KMS-11 (cell line): ENCODE results near the gene LPCAT4.

Experiments
- H2AFZ ChIP-seq: fragments of 200-600 bp; sonication (generic); 2 replicates; pipeline ENCODE4 v1.6.1; 2016; ENCODE audit warnings: antibody characterized with exemption, mixed run types, low read depth
- H3K27ac ChIP-seq: fragments of 200-600 bp; sonication (generic); 2 replicates; pipeline ENCODE4 v1.6.1; 2016; ENCODE audit warnings: mild to moderate bottlenecking, mixed run types
- H3K27me3 ChIP-seq: fragments of 200-600 bp; sonication (generic); 2 replicates; pipeline ENCODE4 v1.6.1; 2017; ENCODE audit warnings: mild to moderate bottlenecking, low read depth, mixed run types, moderate library complexity; ENCODE audit not compliant: insufficient read depth
- H3K36me3 ChIP-seq: fragments of 200-600 bp; sonication (generic); 2 replicates; pipeline ENCODE4 v1.6.1; 2017; ENCODE audit warnings: mild to moderate bottlenecking, mixed run types; ENCODE audit not compliant: insufficient read depth
- H3K4me1 ChIP-seq: fragments of 200-600 bp; sonication (generic); 2 replicates; pipeline ENCODE4 v1.6.1; 2016; ENCODE audit warnings: mild to moderate bottlenecking, low read depth, mixed run types; ENCODE audit not compliant: poor library complexity, severe bottlenecking
- H3K4me2 ChIP-seq: fragments of 200-600 bp; sonication (generic); 2 replicates; pipeline ENCODE4 v1.7.0; 2016; ENCODE audit warnings: mild to moderate bottlenecking, mixed run types
- H3K4me3 ChIP-seq: fragments of 200-600 bp; sonication (generic); IDR thresholded peaks from 2 replicates; pipeline ENCODE4 v1.6.1; 2017; ENCODE audit warnings: low read depth, low read length, mixed read lengths; ENCODE audit not compliant: insufficient read depth
- H3K79me2 ChIP-seq: fragments of 200-600 bp; sonication (generic); 2 replicates; pipeline ENCODE4 v1.6.1; 2016; ENCODE audit warnings: low read depth, mixed run types; ENCODE audit not compliant: insufficient read depth
- H3K9ac ChIP-seq: fragments of 200-600 bp; sonication (generic); 2 replicates; pipeline ENCODE4 v1.6.1; 2016; ENCODE audit warnings: mild to moderate bottlenecking, mixed run types
- H4K20me1 ChIP-seq: fragments of 200-600 bp; sonication (generic); 2 replicates; pipeline ENCODE4 v1.6.1; 2016; ENCODE audit warnings: mild to moderate bottlenecking, mixed run types; ENCODE audit not compliant: insufficient read depth
- TF ChIP-seq, protein P1 (sequence below): fragments of 200-600 bp; sonication (generic); conservative IDR thresholded peaks from 2 replicates; pipeline ENCODE4 v1.6.1; 2017; ENCODE audit warnings: low read depth, mild to moderate bottlenecking, antibody characterized with exemption, low read length, moderate library complexity, mixed read lengths

The LPCAT4 gene

DNA sequence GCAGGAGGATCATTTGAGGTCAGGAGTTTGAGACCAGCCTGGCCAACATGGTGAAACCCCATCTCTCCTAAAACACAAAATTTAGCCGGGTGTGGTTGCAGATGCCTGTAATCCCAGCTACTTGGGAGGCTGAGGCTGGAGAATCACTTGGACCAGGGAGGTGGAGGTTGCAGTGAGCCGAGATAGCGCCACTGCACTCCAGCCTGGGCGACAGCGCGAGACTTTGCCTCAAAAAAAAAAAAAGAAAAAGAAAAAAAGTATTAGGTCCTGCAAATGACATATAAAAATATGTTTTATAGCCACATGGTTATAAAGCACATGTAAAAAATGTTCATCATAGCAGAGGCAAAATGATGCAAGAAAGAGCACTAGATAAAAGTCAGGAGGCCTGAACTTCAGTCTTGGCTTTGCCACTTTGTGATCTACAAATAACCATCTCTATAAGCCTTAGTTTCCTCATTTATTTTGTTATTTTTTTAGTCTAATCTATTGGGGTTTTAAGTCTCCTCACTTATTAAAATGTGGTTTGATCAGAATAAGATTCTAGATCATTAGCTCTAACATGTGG lies 34.4 kb downstream of the LPCAT4 start:
- Histone ChIP-seq H3K27me3 (no peaks in the 10 kb centered on the region), H3K9ac (no peak overlapping the region), H3K4me2 (no peak overlapping the region), H4K20me1 (no peaks in the 10 kb centered on the region), H3K36me3 (no peaks in the 10 kb centered on the region), H3K27ac (no peak overlapping the region), H3K79me2 (no peaks in the 10 kb centered on the region), H3K4me3 (no peak overlapping the region), H3K4me1 (peaks cover 5% of the 10 kb centered on the region), H2AFZ (no peak overlapping the region)
- TF ChIP-seq, protein P1, sequence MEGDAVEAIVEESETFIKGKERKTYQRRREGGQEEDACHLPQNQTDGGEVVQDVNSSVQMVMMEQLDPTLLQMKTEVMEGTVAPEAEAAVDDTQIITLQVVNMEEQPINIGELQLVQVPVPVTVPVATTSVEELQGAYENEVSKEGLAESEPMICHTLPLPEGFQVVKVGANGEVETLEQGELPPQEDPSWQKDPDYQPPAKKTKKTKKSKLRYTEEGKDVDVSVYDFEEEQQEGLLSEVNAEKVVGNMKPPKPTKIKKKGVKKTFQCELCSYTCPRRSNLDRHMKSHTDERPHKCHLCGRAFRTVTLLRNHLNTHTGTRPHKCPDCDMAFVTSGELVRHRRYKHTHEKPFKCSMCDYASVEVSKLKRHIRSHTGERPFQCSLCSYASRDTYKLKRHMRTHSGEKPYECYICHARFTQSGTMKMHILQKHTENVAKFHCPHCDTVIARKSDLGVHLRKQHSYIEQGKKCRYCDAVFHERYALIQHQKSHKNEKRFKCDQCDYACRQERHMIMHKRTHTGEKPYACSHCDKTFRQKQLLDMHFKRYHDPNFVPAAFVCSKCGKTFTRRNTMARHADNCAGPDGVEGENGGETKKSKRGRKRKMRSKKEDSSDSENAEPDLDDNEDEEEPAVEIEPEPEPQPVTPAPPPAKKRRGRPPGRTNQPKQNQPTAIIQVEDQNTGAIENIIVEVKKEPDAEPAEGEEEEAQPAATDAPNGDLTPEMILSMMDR: no peak

DNA sequence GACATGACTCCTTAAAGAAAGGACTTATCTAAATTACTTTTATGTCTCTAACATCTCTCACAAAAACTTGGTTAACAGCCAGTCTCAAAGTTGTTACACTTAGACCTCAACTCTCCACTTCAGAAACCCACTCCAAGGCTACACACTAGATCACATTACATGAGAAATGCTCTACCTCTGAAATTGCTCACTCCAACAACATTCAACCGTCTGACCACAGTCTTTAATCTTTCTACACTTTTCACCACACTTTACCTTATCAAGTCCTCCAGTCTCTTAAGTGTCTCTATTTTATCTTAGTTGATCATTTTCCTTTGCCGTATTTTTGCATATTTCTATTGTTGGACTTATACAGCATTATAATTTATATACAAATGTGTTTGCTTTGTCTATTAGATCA lies 35.2 kb downstream of the LPCAT4 start:
- no peaks in the 10 kb centered on the region for H3K36me3 ChIP-seq

DNA sequence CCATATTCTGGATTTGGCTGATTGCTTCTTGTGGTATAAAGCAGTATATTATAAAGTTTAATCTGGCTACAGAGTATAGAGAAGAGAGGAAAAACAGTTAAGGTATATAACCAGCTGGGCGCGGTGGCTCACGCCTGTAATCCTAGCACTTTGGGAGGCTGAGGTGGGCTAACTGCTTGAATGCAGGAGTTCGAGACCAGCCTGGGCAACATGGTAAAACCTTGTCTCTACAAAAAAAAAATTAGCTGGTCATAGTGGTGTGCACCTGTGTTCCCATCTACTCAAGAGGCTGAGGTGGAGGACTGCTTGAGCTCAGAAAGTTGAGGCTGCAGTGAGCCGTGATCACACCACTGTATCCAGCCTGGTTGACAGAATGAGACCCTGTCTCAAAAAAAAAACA lies 36.7 kb downstream of the LPCAT4 start:
- no peak overlapping the region for H3K9ac ChIP-seq
- no peaks in the 10 kb centered on the region for H3K79me2 ChIP-seq

More for the DNA sequence above, 35.2 kb downstream of the LPCAT4 start:
- peaks cover 3% of the 10 kb centered on the region for H3K4me1 ChIP-seq
- TF ChIP-seq, protein P1: no peak
- no peak overlapping the region for H2AFZ ChIP-seq
- no peak overlapping the region for H3K27ac ChIP-seq
- no peaks in the 10 kb centered on the region for H3K27me3 ChIP-seq
- H4K20me1 ChIP-seq: no peaks in the 10 kb centered on the region
- H3K79me2 ChIP-seq: no peaks in the 10 kb centered on the region
- H3K4me2 ChIP-seq: no peak overlapping the region
- no peak overlapping the region for H3K9ac ChIP-seq
- no peak overlapping the region for H3K4me3 ChIP-seq

DNA sequence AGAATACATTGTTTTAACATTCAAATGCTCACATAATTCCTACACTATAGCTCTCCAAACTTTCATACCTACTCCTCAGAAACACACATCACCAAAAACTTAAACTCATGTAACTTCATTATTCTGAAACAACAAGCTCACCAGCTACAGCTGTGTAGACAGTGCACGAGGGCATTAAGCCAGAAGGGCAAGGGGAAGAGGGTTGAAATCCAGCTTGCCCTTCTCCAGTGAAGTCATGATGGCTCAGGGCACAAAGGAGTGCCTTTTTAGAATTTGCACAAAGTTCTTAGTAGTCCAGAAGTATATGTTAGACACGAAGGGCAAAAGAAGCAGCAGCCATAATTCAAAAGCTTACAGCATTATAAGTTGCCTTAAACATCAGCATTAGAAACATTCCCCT lies 38.0 kb downstream of the LPCAT4 start:
- no peak overlapping the region for H3K4me2 ChIP-seq

More for the DNA sequence above, 36.7 kb downstream of the LPCAT4 start:
- Histone ChIP-seq H3K36me3 (no peaks in the 10 kb centered on the region), H3K4me3 (no peak overlapping the region), H3K27me3 (no peaks in the 10 kb centered on the region), H3K27ac (no peak overlapping the region), H2AFZ (no peak overlapping the region), H3K4me2 (no peak overlapping the region), H4K20me1 (no peaks in the 10 kb centered on the region), H3K4me1 (no peaks in the 10 kb centered on the region)
- TF ChIP-seq, protein P1: no peak

More for the DNA sequence above, 38.0 kb downstream of the LPCAT4 start:
- Histone ChIP-seq H3K4me1 (no peaks in the 10 kb centered on the region), H3K36me3 (no peaks in the 10 kb centered on the region), H3K27me3 (no peaks in the 10 kb centered on the region), H3K9ac (no peak overlapping the region), H3K79me2 (no peaks in the 10 kb centered on the region), H4K20me1 (no peaks in the 10 kb centered on the region), H3K27ac (no peak overlapping the region), H3K4me3 (no peak overlapping the region), H2AFZ (no peak overlapping the region)
- TF ChIP-seq, protein P1: no peak
